Left forelimb (tissue), 1 donor: ENCODE measurements around the gene WDR49.

Experiments used
- DNase-seq: peaks from one replicate; pipeline ENCODE4 v3.0.0-alpha.2; 2018; ENCODE audit warnings: low spot score

The WDR49 gene

DNA sequence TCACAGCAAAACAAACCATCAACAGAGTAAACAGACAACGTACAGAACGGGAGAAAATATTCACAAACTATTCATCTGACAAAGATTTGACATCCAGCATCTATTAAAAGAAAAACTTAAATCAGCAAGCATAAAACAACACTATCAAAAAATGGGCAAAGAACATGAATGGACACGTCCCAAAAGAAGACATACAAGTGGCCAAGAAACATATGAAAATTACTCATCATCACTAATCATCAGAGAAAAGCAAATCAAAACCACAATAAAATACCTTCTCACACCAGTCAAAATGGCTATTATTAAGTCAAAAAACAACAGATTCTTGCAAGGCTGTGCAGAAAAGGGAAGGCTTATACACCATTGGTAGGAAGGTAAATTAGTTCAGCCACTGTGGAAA is 166.2 kb downstream of the WDR49 start:
- no peak for DNase-seq

- no peak for DNase-seq
Observed at GRCh38 chr3:167484551-167484950, 169.2 kb downstream of the WDR49 start.

- no peak for DNase-seq
Observed at GRCh38 chr3:167483708-167484475, 169.8 kb downstream of the WDR49 start.

DNA sequence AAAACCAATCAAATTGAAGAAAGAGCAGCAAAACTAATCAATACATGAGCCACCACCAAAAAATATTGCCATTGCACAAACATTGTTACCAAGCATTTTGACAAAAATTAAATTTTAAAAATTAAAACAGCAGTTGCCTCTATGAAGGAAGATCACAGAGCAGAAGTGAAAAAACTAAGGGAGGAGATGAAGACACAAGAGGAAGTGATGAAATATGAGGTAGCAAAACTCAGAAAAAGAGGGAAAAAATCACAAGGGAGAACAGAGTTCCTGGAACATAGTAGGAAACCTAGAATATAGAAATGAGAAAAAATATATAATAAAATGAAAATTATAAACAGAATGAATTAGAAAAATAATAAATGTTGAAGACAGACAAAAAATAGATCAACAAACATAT is 172.6 kb downstream of the WDR49 start:
- DNase-seq = no peak

DNA sequence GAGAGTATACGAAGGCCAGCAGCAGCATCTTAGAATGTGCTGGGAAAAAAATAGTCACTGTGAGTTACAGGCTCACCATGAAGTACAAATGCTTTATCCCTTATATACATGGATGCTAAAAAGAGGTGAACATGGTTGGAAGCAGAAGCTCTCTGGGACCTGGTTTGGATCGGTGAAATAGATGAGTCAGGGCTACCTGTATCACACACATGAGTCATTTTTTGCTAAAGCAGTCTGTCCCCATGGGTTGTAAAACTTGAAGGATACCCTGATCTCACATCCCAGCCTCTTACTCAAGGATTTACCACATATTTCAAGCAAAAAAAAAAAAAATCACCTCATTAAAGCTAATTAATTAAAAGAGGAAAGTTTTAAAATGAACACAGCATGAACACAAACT is 173.0 kb downstream of the WDR49 start:
- no peak for DNase-seq

DNA sequence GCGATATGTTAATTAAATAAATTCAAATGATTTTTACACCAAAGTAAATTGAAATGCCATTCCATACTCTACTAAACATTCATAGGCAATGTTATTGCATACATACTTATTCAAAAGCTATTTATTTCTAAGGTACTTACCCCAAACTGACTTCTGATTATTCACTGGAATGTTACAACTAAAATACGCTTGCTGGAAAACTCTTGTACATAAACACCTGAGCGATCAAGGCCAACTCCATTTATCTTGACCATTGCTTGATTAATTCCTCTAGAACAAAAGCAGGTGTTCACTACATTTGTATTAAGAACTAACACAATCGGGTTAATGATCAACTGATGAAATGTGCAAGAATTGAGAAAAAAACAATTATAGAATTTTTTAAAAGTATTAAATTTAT is 179.9 kb downstream of the WDR49 start, which contains the start of gene SERPINI2:
Gene SERPINI2, minus strand, starts transcription at position 180 of the 400 bp plus-strand sequence. CDS start 2,208 bp downstream, outside the sequence.
- no peak for DNase-seq

DNA sequence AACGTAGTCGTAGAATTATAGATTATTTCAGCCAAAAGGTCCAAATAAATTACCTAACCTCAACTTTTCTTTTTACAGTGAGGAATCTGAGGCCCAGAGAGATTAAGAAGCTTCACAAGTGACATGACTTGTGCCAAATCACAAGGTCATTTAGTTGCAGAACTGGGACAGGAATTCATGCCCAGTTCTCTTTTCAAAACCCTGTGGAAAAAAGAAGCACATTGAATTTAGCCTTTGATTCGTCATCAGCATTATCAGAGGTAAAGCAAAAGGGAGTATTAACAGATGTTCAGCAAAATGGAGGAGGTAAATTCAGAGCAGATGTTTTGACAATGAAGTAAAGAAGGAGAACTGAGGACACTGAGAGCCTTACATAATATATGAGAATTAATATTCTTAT is 184.4 kb downstream of the WDR49 start:
- DNase-seq = no peak

- DNase-seq = no peak
Observed at GRCh38 chr3:167467848-167468611, 185.7 kb downstream of the WDR49 start.

DNA sequence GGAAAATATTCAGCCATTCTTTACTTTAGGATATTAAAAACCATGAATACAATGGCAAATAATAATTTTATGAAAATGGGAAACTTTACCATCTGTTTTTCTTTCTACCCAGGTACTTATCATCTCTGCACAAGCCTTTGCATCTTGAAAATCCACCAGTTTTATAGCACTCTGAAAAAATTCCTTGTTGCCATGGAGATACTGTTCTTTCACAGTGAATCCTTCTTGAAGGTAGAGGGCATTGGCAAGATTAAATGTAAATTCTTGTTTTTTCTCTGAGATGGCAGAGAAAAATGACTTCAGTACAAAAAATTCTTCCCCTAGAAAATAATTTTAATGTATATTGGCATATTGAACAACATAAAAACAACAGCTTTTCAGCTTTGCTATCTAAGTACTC is 186.8 kb downstream of the WDR49 start:
- no peak for DNase-seq

DNA sequence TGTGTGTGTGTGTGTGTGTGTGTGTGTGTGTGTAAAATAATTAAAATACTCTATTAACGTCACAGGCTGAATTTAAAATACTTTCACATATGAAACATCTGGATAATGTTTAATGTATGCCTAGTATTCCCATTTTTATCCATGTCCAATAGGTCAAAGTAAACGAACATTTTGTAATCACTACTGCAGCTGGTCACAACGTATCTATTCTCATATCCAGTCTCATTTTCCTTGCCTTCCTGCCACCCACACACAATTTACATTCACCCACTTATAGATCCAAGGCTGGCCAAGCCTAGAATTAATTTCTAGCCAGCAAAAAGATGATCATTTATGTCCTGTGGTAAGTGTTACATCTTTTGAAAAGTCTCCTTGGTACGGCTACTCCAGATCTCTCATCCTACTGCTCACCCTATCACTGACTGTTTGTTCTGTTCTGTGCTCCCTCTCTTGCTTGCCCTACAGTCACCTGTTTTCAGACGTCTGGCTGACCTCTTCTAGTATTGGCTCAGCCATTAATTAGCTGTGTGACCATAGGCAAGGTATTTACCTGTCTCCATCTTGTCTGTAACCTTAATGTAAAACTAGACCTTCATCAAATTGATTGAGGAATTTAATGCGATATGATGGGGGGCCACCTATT is 197.5 kb downstream of the WDR49 start:
- no peak for DNase-seq

DNA sequence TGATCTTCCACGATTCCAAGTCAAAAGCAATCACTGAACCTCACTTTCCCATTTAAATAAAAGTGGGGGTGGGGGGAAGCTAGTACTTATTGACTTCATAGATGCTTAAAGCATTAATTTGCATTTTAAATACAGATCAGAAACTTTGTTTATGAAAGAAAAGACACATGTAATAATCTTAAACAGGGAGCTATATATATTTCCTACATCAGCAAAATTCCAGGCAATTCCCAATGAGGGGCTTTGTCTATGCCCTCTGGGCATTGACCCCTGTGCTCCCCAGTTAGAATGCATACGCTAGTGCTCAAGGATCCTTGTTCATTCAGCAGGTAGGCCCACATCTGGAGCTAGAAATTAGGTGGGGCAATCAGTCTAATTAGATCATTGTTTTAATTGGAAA is 199.9 kb downstream of the WDR49 start:
- DNase-seq = no peak

DNA sequence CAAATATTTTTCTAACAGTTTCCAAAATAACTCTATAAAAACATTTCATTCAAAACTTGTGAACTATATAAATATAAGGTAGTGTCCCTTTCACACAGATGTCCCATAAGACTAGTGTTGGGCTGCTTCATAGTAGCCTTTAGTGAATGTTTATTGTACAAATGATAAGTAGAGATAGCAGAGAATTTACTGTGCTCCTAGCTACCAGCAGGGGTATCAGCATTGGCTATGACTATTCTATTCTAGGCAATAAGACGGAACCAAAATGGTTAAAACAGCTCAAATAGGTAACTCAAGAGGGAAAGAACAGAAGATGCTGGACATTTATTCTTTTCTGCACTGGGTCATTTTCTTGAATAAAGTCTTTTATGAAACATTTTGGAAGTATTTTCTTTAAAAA is 202.5 kb downstream of the WDR49 start:
- no peak for DNase-seq

DNA sequence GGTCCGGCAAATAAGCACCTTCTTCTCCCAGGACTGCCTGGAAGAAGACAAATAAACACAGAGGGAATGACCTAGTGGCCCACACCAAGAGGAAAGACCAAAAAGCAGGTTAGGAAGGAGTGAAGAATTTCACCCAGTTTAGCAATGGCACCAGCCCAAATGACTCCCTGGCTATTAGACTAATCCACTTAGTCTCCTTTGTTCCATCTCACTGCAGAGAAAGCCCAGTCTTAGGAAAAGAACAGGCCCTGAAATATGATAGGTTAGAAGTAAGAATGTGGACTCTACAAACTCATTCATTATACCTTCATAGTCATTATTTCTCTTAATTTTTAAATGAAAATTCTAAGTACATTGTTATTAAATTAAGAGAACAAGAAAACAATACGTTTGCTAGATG is 203.1 kb downstream of the WDR49 start:
- no peak for DNase-seq

DNA sequence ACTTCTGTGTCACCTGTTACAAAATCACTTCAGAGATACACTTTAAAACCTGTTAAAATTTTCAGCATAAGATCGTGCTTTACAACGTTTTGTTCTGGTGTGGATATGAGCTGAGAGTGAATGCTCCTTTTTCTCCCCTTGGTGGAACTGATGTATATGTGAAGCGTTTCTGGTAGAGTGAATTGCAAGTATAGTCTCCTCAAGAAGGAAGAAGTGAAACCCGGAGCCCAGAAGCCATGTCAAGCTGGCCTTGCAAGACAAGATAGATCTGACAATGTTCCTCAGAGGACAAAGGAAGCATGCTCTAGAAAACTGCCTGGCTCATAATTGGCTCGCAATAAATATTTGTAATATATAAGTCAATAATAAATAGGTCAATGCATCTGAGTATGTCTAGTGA is 203.5 kb downstream of the WDR49 start:
- DNase-seq = no peak

DNA sequence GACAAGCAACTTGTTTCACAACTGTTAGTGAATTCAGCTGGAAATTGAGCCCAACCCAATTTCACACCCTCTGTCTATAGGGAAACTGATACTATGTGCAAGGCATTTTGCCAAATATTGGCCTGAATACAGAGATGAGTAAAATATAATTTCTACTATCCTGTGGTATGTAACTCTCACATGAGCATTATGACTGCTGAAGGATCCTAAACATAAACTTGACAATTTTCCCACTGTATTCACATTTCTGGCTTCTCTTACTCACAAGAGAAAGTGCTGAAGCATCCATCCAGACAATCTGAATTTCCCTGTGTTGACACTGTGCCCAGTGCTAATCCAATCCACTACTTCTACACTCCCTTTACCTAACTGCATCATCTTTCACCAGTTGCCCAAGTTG is 208.3 kb downstream of the WDR49 start:
- DNase-seq = no peak

DNA sequence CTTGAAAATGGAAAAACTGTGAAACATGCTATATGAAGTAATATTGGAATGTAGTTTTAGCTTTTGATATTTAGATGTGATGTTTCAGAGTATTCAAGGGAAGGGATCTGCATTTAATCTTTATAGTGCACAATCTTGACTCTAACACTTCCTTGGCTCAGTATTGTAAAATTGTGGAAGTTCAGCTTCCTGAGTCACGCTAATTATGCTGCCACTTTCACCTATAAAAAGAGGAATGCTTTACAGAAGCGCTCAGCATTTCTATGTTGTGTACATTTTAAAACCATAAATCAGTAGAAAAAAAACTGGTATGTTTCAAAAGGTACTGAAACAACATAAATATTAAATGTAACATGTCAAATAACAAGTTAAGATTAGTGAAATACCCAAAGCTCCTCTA is 212.5 kb downstream of the WDR49 start:
- no peak for DNase-seq

DNA sequence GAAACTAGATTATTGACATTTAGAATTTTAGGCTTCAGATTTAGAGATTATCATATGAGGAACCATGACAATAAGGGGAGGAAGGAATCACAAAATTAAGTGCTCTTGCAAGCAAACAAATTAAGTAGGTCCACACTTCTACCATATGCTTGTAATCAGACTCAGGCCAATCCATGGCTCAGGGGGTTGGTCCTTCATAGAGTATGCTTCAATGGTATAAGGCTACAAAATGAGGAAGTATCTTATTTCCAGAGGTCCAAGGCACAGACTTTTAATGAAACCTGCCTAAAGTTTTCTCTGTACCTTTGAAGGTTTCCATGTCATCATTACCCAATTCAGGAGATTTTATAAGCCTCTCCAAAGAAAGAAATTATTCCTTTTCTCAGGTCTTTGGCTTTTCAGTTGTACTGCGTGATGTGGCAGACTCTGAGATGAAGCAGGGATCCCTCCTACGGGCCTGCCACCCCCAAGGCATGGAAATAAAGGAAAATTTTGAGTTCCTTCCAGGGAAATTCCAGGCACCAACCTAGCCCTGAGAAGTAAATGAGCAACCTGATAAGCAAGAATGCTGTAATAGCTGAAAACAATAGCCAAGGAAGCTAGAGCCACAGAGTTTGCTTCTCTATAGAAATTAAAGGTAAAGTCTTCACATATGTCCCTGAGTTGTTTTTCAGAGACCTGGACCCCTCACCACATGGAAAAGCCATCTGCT is 216.2 kb downstream of the WDR49 start:
- no peak for DNase-seq
